MM.1S (cell line): ENCODE data around the gene CD276.

Experiments
- EZH2 ChIP-seq: fragments of 300-600 bp; sonication (generic); optimal IDR thresholded peaks from 2 replicates; pipeline ENCODE3; 2017; ENCODE audit warnings: low read depth, mild to moderate bottlenecking, antibody characterized with exemption, low read length, mixed read lengths
- TF ChIP-seq, protein P1 (sequence below): fragments of 300-600 bp; sonication (generic); IDR thresholded peaks from 2 replicates; pipeline ENCODE4 v1.5.1; 2016; ENCODE audit warnings: antibody characterized with exemption, low read length, mixed read lengths

DNA sequence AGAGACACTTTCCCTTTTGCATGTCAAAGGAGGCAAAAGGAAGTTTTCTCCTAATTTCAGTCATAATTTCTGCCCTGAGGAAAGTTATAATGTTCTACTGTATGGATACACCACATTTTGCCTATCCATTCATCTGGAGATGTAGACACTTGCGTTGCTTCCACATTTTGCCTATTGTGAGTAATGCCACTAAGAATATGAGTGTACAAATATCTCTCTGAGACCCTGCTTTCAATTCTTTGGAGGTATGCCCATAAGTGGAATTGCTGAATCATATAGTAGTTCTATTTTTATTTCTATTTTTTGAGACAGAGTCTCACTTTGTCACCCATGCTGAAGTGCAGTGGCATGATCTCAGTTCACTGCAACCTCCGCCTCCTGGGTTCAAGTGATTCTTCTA is 3.6 kb upstream of the CD276 start:
- TF ChIP-seq, protein P1, sequence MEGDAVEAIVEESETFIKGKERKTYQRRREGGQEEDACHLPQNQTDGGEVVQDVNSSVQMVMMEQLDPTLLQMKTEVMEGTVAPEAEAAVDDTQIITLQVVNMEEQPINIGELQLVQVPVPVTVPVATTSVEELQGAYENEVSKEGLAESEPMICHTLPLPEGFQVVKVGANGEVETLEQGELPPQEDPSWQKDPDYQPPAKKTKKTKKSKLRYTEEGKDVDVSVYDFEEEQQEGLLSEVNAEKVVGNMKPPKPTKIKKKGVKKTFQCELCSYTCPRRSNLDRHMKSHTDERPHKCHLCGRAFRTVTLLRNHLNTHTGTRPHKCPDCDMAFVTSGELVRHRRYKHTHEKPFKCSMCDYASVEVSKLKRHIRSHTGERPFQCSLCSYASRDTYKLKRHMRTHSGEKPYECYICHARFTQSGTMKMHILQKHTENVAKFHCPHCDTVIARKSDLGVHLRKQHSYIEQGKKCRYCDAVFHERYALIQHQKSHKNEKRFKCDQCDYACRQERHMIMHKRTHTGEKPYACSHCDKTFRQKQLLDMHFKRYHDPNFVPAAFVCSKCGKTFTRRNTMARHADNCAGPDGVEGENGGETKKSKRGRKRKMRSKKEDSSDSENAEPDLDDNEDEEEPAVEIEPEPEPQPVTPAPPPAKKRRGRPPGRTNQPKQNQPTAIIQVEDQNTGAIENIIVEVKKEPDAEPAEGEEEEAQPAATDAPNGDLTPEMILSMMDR: no peak
- TF ChIP-seq EZH2: no peak
